HepG2 (cell line): ENCODE results near the gene AK8. TPM values are rescaled to one million over a fixed set of nuclear protein-coding genes. Genes with fewer than 3 reads are reported as not detected.

Experiments used
- RERE ChIP-seq: IDR thresholded peaks from 2 replicates; pipeline ENCODE4 v1.6.1; 2016; ENCODE audit warnings: low read depth, missing genetic modification reagents, missing compliant biosample characterization
- SRSF4 ChIP-seq: fragments of 200-400 bp; formaldehyde crosslinking; IDR thresholded peaks from one replicate; pipeline ENCODE4 v1.6.1; 2018; ENCODE audit warnings: mild to moderate bottlenecking, low read depth, low read length, moderate library complexity; ENCODE audit not compliant: poor library complexity, severe bottlenecking
- ZNF281 ChIP-seq: sonication (generic); formaldehyde crosslinking; IDR thresholded peaks from 2 replicates; pipeline ENCODE4 v1.4.0; 2020; ENCODE audit warnings: missing genetic modification reagents, borderline replicate concordance
- ZNF7 ChIP-seq: IDR thresholded peaks from 2 replicates; pipeline ENCODE4 v1.6.1; 2016; ENCODE audit warnings: missing biosample characterization, missing genetic modification reagents
- ZNF747 ChIP-seq: sonication (generic); formaldehyde crosslinking; IDR thresholded peaks from 2 replicates; pipeline ENCODE4 v1.8.1; 2023; ENCODE audit warnings: missing genetic modification reagents, mild to moderate bottlenecking, borderline replicate concordance
- polyA plus RNA-seq, 8 experiments: library from polyadenylated mRNA; depleted of rRNA in 3 of 8; stranded (reverse) in 7 of 8; unstranded in 1 of 8; fragments of >200 nt; fragmentation: Illumina TruSeq in 4 of 8; extraction: Trizol in 4 of 8; gene quantifications; 2 replicates each; pipeline versions ENCODE4 v1.2.1 to v1.2.3, GENCODE V29; 2011 to 2016; ENCODE audit warnings: low read depth in 4 of 8, missing spikeins in 1 of 8, mixed read lengths in 1 of 8; ENCODE audit not compliant: insufficient read depth in 1 of 8
- total RNA-seq, 5 experiments: library from RNA; depleted of rRNA; stranded (reverse); fragments of >200 nt; fragmentation: Illumina TruSeq; extraction: Trizol; gene quantifications; 2 replicates each; pipeline ENCODE4 v1.2.3, GENCODE V29; 2016; ENCODE audit warnings: low read depth in 1 of 5

Gene AK8
- total and polyA plus RNA-seq, 2 of the 13 experiments (the other 11 are each of a cell fraction or from before 2014, with no cell fraction given), result 0.11 TPM; not detected in 1

GRCh38 chr9:132869266-132869665, 8.8 kb downstream of the AK8 start (continued):
- TF ChIP-seq RERE (CRISPR knock-in tag), result no peak
- TF ChIP-seq ZNF747 (CRISPR knock-in tag), result no peak
- no peak for TF ChIP-seq SRSF4
- TF ChIP-seq ZNF281 (CRISPR knock-in tag), result no peak
- no peak for TF ChIP-seq ZNF7 (CRISPR knock-in tag)
- TF ChIP-seq, all 625 proteins: peak for 0
